Measurements from ENCODE around the gene ADPRS.

ADPRS gene

GRCh38 chr1:36124404-36125128 is 35.9 kb downstream of the ADPRS start:
- no peak overlapping the region for H3K9ac ChIP-seq (ENCODE audit: low read depth, low read length)
- H3K27me3 ChIP-seq (ENCODE audit: control insufficient read depth, insufficient read depth, low read length) = peaks cover 36% of the 10 kb centered on the region
- H3K4me1 ChIP-seq (ENCODE audit: control insufficient read depth, insufficient read depth, low read length) = no peaks in the 10 kb centered on the region
- no peaks in the 10 kb centered on the region for H3K36me3 ChIP-seq (ENCODE audit: control insufficient read depth, insufficient read depth, low read length)
- H3K27ac ChIP-seq (ENCODE audit: low read depth, low read length) = no peak overlapping the region
- H3K4me3 ChIP-seq (ENCODE audit: low read depth, low read length) = peak overlapping the region; percentile 34; the same call in 1 of the 2 replicates
- no peaks in the 10 kb centered on the region for H3K9me3 ChIP-seq (ENCODE audit: control insufficient read depth, insufficient read depth, low read length)

- H3K9me3 ChIP-seq (ENCODE audit: control insufficient read depth, insufficient read depth, low read length) = no peaks in the 10 kb centered on the region
- peak within 1 kb of the TSS; percentile 34; the same call in 1 of the 2 replicates for H3K4me3 ChIP-seq (ENCODE audit: low read depth, low read length)
- no peak within 1 kb of the TSS for H3K9ac ChIP-seq (ENCODE audit: low read depth, low read length)
- no peaks in the 10 kb centered on the region for H3K36me3 ChIP-seq (ENCODE audit: control insufficient read depth, insufficient read depth, low read length)
- no peaks in the 10 kb centered on the region for H3K4me1 ChIP-seq (ENCODE audit: control insufficient read depth, insufficient read depth, low read length)
- peaks cover 36% of the 10 kb centered on the region for H3K27me3 ChIP-seq (ENCODE audit: control insufficient read depth, insufficient read depth, low read length)
- H3K27ac ChIP-seq (ENCODE audit: low read depth, low read length) = no peak within 1 kb of the TSS
These were observed 36.7 kb downstream of the ADPRS start, which contains the start of gene COL8A2 for GRCh38 chr1:36125129-36125991. COL8A2 (minus strand) TSS chr1:36125222; CDS start chr1:36100242, 24,980 bp downstream.

GRCh38 chr1:36126005-36126716 is 37.5 kb downstream of the ADPRS start:
- Histone ChIP-seq H3K27ac (ENCODE audit: low read depth, low read length) (no peak overlapping the region), H3K36me3 (ENCODE audit: control insufficient read depth, insufficient read depth, low read length) (no peaks in the 10 kb centered on the region), H3K27me3 (ENCODE audit: control insufficient read depth, insufficient read depth, low read length) (peaks cover 36% of the 10 kb centered on the region), H3K9ac (ENCODE audit: low read depth, low read length) (no peak overlapping the region), H3K4me1 (ENCODE audit: control insufficient read depth, insufficient read depth, low read length) (no peaks in the 10 kb centered on the region), H3K9me3 (ENCODE audit: control insufficient read depth, insufficient read depth, low read length) (no peaks in the 10 kb centered on the region), H3K4me3 (ENCODE audit: low read depth, low read length) (no peak overlapping the region)

GRCh38 chr1:36126797-36127500 is 38.3 kb downstream of the ADPRS start:
- Histone ChIP-seq H3K9ac (ENCODE audit: low read depth, low read length) (no peak overlapping the region), H3K27ac (ENCODE audit: low read depth, low read length) (no peak overlapping the region), H3K4me1 (ENCODE audit: control insufficient read depth, insufficient read depth, low read length) (no peaks in the 10 kb centered on the region)

GRCh38 chr1:36128126-36128904 is 39.6 kb downstream of the ADPRS start:
- Histone ChIP-seq H3K4me1 (ENCODE audit: control insufficient read depth, insufficient read depth, low read length) (no peaks in the 10 kb centered on the region), H3K36me3 (ENCODE audit: control insufficient read depth, insufficient read depth, low read length) (no peaks in the 10 kb centered on the region), H3K4me3 (ENCODE audit: low read depth, low read length) (no peak overlapping the region), H3K27me3 (ENCODE audit: control insufficient read depth, insufficient read depth, low read length) (peaks cover 30% of the 10 kb centered on the region), H3K27ac (ENCODE audit: low read depth, low read length) (no peak overlapping the region), H3K9me3 (ENCODE audit: control insufficient read depth, insufficient read depth, low read length) (no peaks in the 10 kb centered on the region), H3K9ac (ENCODE audit: low read depth, low read length) (no peak overlapping the region)

More at GRCh38 chr1:36126797-36127500, 38.3 kb downstream of the ADPRS start:
- no peak overlapping the region for H3K4me3 ChIP-seq (ENCODE audit: low read depth, low read length)
- H3K36me3 ChIP-seq (ENCODE audit: control insufficient read depth, insufficient read depth, low read length) = no peaks in the 10 kb centered on the region
- peaks cover 36% of the 10 kb centered on the region for H3K27me3 ChIP-seq (ENCODE audit: control insufficient read depth, insufficient read depth, low read length)
- H3K9me3 ChIP-seq (ENCODE audit: control insufficient read depth, insufficient read depth, low read length) = no peaks in the 10 kb centered on the region

GRCh38 chr1:36128905-36129206 is 40.2 kb downstream of the ADPRS start:
- Histone ChIP-seq H3K27ac (ENCODE audit: low read depth, low read length) (no peak overlapping the region), H3K9me3 (ENCODE audit: control insufficient read depth, insufficient read depth, low read length) (no peaks in the 10 kb centered on the region)

GRCh38 chr1:36132029-36132428 is 43.3 kb downstream of the ADPRS start:
- no peaks in the 10 kb centered on the region for H3K4me1 ChIP-seq (ENCODE audit: control insufficient read depth, insufficient read depth, low read length)
- peaks cover 8% of the 10 kb centered on the region for H3K36me3 ChIP-seq (ENCODE audit: control insufficient read depth, insufficient read depth, low read length)
- no peak overlapping the region for H3K4me3 ChIP-seq (ENCODE audit: low read depth, low read length)

More at GRCh38 chr1:36128905-36129206, 40.2 kb downstream of the ADPRS start:
- Histone ChIP-seq H3K27me3 (ENCODE audit: control insufficient read depth, insufficient read depth, low read length) (peaks cover 24% of the 10 kb centered on the region), H3K9ac (ENCODE audit: low read depth, low read length) (no peak overlapping the region), H3K36me3 (ENCODE audit: control insufficient read depth, insufficient read depth, low read length) (no peaks in the 10 kb centered on the region), H3K4me3 (ENCODE audit: low read depth, low read length) (no peak overlapping the region), H3K4me1 (ENCODE audit: control insufficient read depth, insufficient read depth, low read length) (no peaks in the 10 kb centered on the region)

GRCh38 chr1:36133484-36133883 is 44.8 kb downstream of the ADPRS start:
- Histone ChIP-seq H3K9me3 (ENCODE audit: control insufficient read depth, insufficient read depth, low read length) (no peaks in the 10 kb centered on the region), H3K9ac (ENCODE audit: low read depth, low read length) (no peak overlapping the region), H3K36me3 (ENCODE audit: control insufficient read depth, insufficient read depth, low read length) (peaks cover 22% of the 10 kb centered on the region), H3K27ac (ENCODE audit: low read depth, low read length) (no peak overlapping the region), H3K27me3 (ENCODE audit: control insufficient read depth, insufficient read depth, low read length) (no peaks in the 10 kb centered on the region), H3K4me1 (ENCODE audit: control insufficient read depth, insufficient read depth, low read length) (no peaks in the 10 kb centered on the region), H3K4me3 (ENCODE audit: low read depth, low read length) (no peak overlapping the region)

More at GRCh38 chr1:36132029-36132428, 43.3 kb downstream of the ADPRS start:
- no peak overlapping the region for H3K9ac ChIP-seq (ENCODE audit: low read depth, low read length)
- no peak overlapping the region for H3K27ac ChIP-seq (ENCODE audit: low read depth, low read length)
- no peaks in the 10 kb centered on the region for H3K27me3 ChIP-seq (ENCODE audit: control insufficient read depth, insufficient read depth, low read length)
- no peaks in the 10 kb centered on the region for H3K9me3 ChIP-seq (ENCODE audit: control insufficient read depth, insufficient read depth, low read length)

GRCh38 chr1:36134031-36134430 is 45.3 kb downstream of the ADPRS start:
- H3K27ac ChIP-seq (ENCODE audit: low read depth, low read length) = no peak overlapping the region

More at GRCh38 chr1:36134031-36134430, 45.3 kb downstream of the ADPRS start:
- Histone ChIP-seq H3K9me3 (ENCODE audit: control insufficient read depth, insufficient read depth, low read length) (no peaks in the 10 kb centered on the region), H3K27me3 (ENCODE audit: control insufficient read depth, insufficient read depth, low read length) (no peaks in the 10 kb centered on the region), H3K36me3 (ENCODE audit: control insufficient read depth, insufficient read depth, low read length) (peaks cover 23% of the 10 kb centered on the region), H3K9ac (ENCODE audit: low read depth, low read length) (no peak overlapping the region), H3K4me1 (ENCODE audit: control insufficient read depth, insufficient read depth, low read length) (no peaks in the 10 kb centered on the region), H3K4me3 (ENCODE audit: low read depth, low read length) (no peak overlapping the region)

All from HUES48 (cell line).